Fibroblast of mammary gland (primary cell): ENCODE measurements around the gene SH3BGRL3.
"Not testable (repeated sequence)": the region's sequence is repeated elsewhere in the genome, so short reads cannot be mapped to it uniquely, and the experiment has no call there.

ENCODE experiments used
- DNase-seq: peaks from one replicate; pipeline ENCODE4 v3.0.0-alpha.2; 2010; ENCODE audit warnings: low read depth
- H3K4me3 ChIP-seq: 2 replicates; pipeline ENCODE4 v1.5.1; 2011; ENCODE audit warnings: low read depth, mild to moderate bottlenecking, low read length, moderate library complexity; ENCODE audit not compliant: control insufficient read depth
- CTCF ChIP-seq: conservative IDR thresholded peaks from 2 replicates; pipeline ENCODE4 v1.5.1; 2011; ENCODE audit warnings: low read depth, low read length, inconsistent platforms; ENCODE audit not compliant: control insufficient read depth, insufficient read depth

Gene SH3BGRL3

DNA sequence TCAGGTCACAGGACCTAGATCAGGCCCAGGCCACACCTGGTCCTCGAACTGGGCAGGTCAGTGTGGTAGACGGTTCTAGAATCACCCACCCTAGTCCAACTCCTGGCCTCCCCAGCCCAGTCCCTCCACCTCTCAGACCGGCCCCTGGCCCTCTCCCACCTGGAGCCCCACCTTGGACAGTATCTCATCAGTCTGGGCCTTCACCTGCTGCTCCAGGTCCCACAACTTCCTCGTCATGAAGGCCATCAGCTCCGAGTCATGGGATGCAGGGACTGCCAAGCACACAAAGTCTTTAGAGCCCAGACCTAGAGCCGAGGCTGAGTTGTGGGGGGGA lies 17.9 kb downstream of the SH3BGRL3 start:
- no peak for TF ChIP-seq CTCF
- DNase-seq, result no peak
- no peak overlapping the region for H3K4me3 ChIP-seq

DNA sequence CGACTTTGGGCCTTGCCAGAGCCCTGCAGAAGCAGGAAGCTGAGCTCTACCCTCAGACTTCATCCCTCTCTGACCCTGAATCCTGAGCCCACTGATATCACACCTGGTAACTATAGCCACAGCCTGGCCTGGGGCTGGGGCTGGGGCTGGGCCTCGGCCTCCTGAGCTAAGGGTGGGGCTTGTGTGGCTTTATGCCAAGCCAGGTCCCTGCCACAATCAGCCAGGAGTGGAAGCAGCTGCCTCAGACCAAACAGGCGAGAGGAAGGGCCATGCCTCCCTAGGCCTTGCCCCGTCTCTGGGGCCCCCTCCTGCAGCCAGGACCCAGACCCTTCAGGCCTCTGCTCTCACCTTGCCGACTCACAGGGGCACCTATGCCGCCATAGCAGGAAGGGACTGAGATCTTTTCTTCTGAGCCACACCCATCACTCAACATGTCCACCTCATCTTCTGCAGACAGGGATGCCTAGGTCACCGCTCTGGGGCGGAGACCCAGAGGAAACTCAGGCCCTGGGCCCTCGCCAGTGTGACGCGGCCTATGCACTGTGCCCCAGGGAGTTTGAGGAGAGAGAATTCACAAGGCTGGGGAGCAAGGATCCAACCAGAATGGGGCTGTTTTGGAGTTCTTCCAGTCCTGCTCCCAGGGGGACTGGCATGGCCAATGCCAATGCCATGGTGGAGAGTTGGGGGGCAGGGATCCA lies 20.8 kb downstream of the SH3BGRL3 start:
- no peak overlapping the region for H3K4me3 ChIP-seq
- no peak for TF ChIP-seq CTCF
- no peak for DNase-seq

- DNase-seq, result peak; percentile 96
These were observed 23.0 kb downstream of the SH3BGRL3 start for GRCh38 chr1:26302733-26303405.

GRCh38 chr1:26305667-26306289 lies 25.9 kb downstream of the SH3BGRL3 start:
- H3K4me3 ChIP-seq, result peak overlapping the region; percentile 89
- no peak for DNase-seq
- no peak for TF ChIP-seq CTCF

More at GRCh38 chr1:26302733-26303405, 23.0 kb downstream of the SH3BGRL3 start:
- no peak for TF ChIP-seq CTCF
- H3K4me3 ChIP-seq, result no peak overlapping the region

- DNase-seq, result peak; percentile 91
- TF ChIP-seq CTCF, result no peak
- H3K4me3 ChIP-seq, result peak within 1 kb of the TSS; percentile 89
These were observed 26.7 kb downstream of the SH3BGRL3 start, which contains the start of gene UBXN11 for GRCh38 chr1:26306290-26307229. UBXN11 (minus strand) TSS chr1:26306636; CDS start chr1:26302883, 3,753 bp downstream.

DNA sequence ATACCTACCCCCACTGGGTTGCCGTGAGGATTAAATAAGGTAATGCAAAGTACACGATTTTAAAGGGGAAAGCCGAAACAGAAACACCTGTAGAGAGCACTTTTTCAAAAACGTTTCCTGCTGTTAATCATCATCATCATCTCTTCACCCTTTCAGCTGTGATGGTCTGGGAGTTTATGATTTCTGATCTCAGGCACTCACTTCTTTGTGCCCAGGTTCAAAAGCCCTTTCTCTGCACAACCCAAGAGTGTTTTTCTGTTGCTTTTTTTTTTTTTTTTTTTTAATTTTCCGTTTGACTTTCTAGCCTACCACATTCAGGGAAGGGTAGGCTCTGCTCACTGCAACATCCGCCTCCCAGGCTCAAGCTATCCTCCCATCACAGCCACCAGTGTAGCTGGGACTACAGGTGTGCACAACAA lies 27.5 kb downstream of the SH3BGRL3 start:
- H3K4me3 ChIP-seq, result no peak overlapping the region
- no peak for TF ChIP-seq CTCF
- DNase-seq, result no peak

DNA sequence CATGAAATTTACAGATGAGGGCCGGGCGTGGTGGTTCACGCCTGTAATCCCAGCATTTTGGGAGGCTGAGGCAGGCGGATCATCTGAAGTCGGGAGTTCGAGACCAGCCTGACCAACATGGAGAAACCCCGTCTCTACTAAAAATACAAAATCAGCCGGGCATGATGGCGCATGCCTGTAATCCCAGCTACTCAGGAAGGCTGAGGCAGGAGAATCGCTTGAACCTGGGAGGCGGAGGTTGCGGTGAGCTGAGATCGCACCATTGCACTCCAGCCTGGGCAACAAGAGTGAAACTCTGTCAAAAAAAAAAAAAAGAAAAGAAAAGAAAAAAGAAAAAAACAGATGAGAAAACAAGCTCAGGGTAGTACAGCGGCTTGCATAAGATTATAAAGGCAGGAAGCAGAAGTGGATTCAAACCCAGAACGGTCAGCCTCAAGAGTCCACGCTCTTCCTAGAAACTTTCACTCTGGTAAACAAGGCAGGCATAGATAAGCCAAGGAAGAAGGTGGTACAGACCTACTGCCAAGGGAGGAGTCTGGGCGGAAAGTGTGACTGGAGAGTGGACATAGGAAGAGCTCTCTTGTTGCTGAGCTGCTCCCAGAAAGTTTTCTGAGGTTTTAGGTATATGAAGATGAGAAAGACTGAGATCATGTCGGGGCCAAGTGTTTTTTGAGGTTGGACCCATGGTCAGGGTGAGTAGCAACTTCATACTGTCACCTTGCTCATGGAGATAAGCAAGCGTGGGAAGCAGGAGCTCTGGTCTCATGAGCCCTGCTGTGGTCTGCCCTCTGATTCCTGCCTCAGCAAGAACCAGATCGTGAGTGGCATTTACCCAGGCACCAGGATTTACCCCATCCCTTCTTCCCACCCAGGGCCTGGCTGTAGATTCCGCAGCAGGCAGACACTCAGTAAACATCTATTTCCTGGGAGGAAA lies 28.3 kb downstream of the SH3BGRL3 start:
- not testable (repeated sequence) for DNase-seq, H3K4me3 ChIP-seq
